HG03521 (cell line): Measurements from ENCODE around the gene OR5AU1.
"Not testable (repeated sequence)": the region's sequence is repeated elsewhere in the genome, so short reads cannot be mapped to it uniquely, and the experiment has no call there.

Experiments
- ATAC-seq: cut with Tn5 transposase; IDR thresholded peaks from one replicate; pipeline ENCODE4 v1.9.1; 2021; ENCODE audit warnings: mild to moderate bottlenecking, moderate library complexity; ENCODE audit not compliant: unreplicated experiment

OR5AU1 gene

GRCh38 chr14:21182166-21182565 lies 26.3 kb upstream of the OR5AU1 start:
- no peak for ATAC-seq

- no peak for ATAC-seq
Observed at GRCh38 chr14:21171128-21171527, 15.3 kb upstream of the OR5AU1 start.

GRCh38 chr14:21169573-21169972 lies 13.7 kb upstream of the OR5AU1 start:
- ATAC-seq: no peak

- no peak for ATAC-seq
Observed at GRCh38 chr14:21168055-21168454, 12.2 kb upstream of the OR5AU1 start.

GRCh38 chr14:21165670-21166069 lies 9.8 kb upstream of the OR5AU1 start:
- not testable (repeated sequence) for ATAC-seq

GRCh38 chr14:21165002-21165605 lies 9.2 kb upstream of the OR5AU1 start:
- ATAC-seq: not testable (repeated sequence)

- no peak for ATAC-seq
Observed at GRCh38 chr14:21163871-21164291, 8.0 kb upstream of the OR5AU1 start.

GRCh38 chr14:21162081-21162480 lies 6.2 kb upstream of the OR5AU1 start:
- no peak for ATAC-seq

GRCh38 chr14:21160061-21160610 lies 4.3 kb upstream of the OR5AU1 start:
- ATAC-seq: no peak

- ATAC-seq: not testable (repeated sequence)
Observed at GRCh38 chr14:21158175-21158574, 2.3 kb upstream of the OR5AU1 start.

GRCh38 chr14:21149641-21150367 lies 6.1 kb downstream of the OR5AU1 start:
- ATAC-seq: no peak

GRCh38 chr14:21145437-21145836 lies 10.4 kb downstream of the OR5AU1 start:
- no peak for ATAC-seq

- ATAC-seq: no peak
Observed at GRCh38 chr14:21142357-21142756, 13.5 kb downstream of the OR5AU1 start.

- ATAC-seq: no peak
Observed at GRCh38 chr14:21136024-21136423, 19.8 kb downstream of the OR5AU1 start.

- no peak for ATAC-seq
Observed at GRCh38 chr14:21133901-21134300, 22.0 kb downstream of the OR5AU1 start.

- no peak for ATAC-seq
Observed at GRCh38 chr14:21123429-21123828, 32.4 kb downstream of the OR5AU1 start.

- ATAC-seq: no peak
Observed at GRCh38 chr14:21121122-21121521, 34.7 kb downstream of the OR5AU1 start.

- ATAC-seq: no peak
Observed at GRCh38 chr14:21120686-21121085, 35.2 kb downstream of the OR5AU1 start.

GRCh38 chr14:21118933-21119332 lies 36.9 kb downstream of the OR5AU1 start:
- ATAC-seq: no peak

GRCh38 chr14:21113369-21113768 lies 42.5 kb downstream of the OR5AU1 start:
- no peak for ATAC-seq

- ATAC-seq: no peak
Observed at GRCh38 chr14:21112255-21112654, 43.6 kb downstream of the OR5AU1 start.
